ENCODE measurements around the gene PITPNM3.

DNA sequence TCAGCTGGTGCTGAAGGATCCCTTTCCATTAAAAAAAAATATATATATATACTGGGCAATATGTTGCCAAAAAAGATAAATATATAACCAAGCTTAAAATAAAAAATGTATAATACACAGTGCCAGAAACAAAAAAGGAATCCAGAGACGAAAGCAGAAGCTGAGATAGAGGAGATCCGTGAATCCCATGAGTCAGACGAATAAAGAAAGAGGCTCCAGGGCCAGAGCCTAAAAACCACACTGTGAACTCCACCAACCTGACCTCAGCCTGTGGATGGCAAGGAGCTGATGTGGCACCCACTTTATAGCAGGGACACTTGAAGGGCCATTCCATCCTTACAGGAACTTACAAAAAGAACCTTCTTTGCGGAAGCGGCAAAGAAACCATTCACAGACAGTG, 34.8 kb downstream of the PITPNM3 start:
- no peak for TF ChIP-seq POLR2A (IDR thresholded peaks at IDR 0.05)
- TF ChIP-seq, protein P1, sequence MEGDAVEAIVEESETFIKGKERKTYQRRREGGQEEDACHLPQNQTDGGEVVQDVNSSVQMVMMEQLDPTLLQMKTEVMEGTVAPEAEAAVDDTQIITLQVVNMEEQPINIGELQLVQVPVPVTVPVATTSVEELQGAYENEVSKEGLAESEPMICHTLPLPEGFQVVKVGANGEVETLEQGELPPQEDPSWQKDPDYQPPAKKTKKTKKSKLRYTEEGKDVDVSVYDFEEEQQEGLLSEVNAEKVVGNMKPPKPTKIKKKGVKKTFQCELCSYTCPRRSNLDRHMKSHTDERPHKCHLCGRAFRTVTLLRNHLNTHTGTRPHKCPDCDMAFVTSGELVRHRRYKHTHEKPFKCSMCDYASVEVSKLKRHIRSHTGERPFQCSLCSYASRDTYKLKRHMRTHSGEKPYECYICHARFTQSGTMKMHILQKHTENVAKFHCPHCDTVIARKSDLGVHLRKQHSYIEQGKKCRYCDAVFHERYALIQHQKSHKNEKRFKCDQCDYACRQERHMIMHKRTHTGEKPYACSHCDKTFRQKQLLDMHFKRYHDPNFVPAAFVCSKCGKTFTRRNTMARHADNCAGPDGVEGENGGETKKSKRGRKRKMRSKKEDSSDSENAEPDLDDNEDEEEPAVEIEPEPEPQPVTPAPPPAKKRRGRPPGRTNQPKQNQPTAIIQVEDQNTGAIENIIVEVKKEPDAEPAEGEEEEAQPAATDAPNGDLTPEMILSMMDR (IDR thresholded peaks at IDR 0.05), result no peak
